ACHN (cell line): Measurements from ENCODE around the gene EXOC4.

ENCODE experiments used
- DNase-seq: peaks from one replicate; pipeline ENCODE4 v3.0.0-alpha.2; 2015
- in situ Hi-C: cut with HindIII; loops from 2 replicates; pipeline ENCODE4 v1.10.0; 2017; ENCODE audit warnings: low sequenced_read_pairs, low pct_ligation_motif_present, low pct_unique_long_range_greater_than_20kb

Gene EXOC4

DNA sequence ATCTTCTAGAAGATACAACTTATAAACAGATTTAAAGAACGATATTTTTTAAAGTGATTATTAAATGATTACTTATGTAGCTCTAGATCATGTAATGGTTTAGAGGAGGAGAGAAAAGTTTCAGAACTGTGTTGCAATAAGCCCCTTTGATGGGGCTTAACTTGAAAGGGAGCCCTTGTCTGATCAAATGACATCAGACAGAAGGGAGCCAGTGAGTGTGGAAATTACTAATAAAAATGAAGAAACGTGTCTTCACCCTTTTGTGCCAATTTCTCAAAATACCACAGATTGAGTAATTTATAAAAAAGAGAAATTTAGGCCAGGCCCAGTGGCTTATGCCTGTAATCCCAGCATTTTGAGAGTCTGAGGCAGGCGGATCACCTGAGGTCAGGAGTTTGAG, 318.2 kb downstream of the EXOC4 start:
- no peak for DNase-seq
- in situ Hi-C loops: no loop called here

DNA sequence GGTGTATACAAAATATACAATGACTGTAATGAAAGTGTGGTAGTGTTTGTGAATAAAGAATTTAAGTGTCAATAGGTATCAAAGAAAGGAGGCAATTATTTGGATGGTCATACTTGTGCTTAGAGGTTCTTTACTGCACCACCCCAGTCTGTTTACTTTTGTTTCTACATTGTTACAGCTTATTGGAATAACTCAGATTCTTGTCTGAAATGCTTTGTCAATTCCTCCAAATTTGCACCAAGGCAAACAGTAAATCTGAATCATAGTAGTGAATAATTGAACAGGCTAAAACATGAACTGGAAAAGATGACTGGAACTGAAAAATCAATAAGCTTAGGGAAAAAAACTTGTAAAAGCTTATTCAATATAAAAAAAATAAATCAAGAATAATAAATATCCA, 319.2 kb downstream of the EXOC4 start:
- in situ Hi-C loops: no loop called here

GRCh38 chr7:133572843-133573242, 320.0 kb downstream of the EXOC4 start:
- DNase-seq: no peak
- in situ Hi-C loops: no loop called here

More for the DNA sequence above, 319.2 kb downstream of the EXOC4 start:
- DNase-seq: no peak

GRCh38 chr7:133573554-133574265, 320.8 kb downstream of the EXOC4 start:
- no peak for DNase-seq
- in situ Hi-C loops: no loop called here

GRCh38 chr7:133575726-133576440, 323.0 kb downstream of the EXOC4 start:
- in situ Hi-C loops: no loop called here

DNA sequence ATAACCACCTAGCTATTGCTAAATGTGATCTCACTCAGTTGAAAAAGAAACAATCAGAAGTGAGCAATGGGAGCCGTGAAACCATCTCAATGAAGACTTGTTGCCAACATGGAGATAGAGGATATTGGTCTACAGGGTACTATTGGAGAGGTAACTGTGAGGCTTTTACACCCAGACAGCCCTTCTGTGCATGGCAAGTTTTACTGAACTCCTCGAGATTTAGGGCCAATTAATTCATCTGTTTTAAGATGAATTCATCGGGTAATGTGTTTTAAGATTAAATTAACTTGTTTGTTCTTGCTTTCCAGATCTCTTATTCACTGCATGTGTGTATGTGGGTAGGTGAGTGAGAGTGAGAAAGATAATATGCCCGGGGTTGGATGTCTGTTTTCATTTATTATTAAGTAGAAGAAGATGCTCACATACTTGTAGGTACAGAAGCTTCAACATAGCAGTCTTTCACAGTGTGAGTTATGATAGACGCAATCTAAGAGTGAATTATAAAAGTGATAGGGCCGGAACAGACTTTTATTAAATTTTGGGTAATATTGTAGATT, 323.8 kb downstream of the EXOC4 start:
- no peak for DNase-seq
- in situ Hi-C loops: no loop called here

More at GRCh38 chr7:133575726-133576440, 323.0 kb downstream of the EXOC4 start:
- no peak for DNase-seq

GRCh38 chr7:133582766-133583523, 330.1 kb downstream of the EXOC4 start:
- DNase-seq: no peak
- in situ Hi-C loops: no loop called here

DNA sequence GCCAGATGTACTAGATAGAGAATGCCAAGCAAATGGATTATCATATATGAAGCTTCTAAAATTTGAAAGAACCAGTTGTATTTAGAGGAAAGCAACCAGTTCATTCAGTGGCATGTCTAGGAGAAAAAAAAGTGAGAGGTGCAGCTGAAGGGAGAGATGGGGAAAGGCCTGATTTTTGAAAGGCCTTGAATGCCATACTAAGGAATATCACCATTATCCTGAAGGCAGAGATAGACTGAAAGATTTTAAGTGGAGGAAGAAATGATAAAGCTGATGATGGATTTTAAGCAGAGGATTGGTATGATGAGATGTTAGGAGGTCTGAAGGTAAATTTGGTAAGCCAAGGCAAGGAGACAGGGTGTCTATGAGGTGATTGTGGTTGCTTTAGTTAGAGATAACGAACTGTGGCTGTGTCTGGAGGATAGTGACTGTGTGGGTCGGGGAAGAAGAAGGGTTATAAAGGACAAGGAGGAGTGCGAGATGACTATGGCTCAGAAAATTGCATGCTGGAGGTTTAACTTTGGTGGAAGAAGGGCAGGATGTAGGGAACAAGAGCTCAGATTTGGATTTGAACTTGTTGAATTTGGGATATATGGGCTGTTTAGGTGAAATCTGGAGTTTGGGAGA, 330.8 kb downstream of the EXOC4 start:
- in situ Hi-C loops: no loop called here
- no peak for DNase-seq

GRCh38 chr7:133584956-133585668, 332.2 kb downstream of the EXOC4 start:
- DNase-seq: no peak
- in situ Hi-C loops: no loop called here

DNA sequence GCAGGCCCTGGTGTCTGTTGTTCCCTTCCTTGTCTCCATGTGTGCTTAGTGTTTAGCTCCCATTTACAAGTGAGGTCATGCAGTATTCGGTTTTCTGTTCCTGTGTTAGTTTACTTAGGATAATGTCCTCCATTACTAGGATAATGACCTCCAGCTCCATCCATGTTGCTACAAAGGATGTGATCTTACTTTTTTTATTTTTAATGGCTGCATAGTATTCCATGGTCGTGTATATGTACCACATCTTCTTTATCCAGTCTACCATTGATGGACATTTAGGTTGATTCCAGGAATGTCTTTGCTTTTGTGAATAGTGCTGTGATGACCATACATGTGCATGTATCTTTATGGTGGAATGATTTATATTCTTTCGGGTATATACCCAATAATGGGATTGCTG, 333.4 kb downstream of the EXOC4 start:
- in situ Hi-C loops: no loop called here
- no peak for DNase-seq

DNA sequence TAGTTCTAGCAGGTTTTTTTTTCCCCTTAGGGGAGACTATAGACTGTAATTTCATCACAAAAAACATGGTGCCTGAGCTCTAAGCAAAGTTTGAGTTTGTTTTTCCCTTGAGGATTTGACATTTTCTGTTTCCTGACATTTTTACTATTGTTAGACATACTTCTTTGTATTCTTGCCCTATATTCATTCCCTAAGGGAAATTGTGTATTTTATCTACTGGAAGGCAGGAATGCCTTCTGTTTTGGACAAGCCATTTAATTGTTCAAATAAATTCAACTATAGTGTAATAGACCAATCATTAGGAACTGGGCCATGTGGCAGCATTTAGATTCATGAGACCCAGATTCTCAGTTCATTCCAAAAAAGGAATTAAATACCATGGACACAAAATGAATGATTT, 335.0 kb downstream of the EXOC4 start:
- no peak for DNase-seq
- in situ Hi-C loops: no loop called here

DNA sequence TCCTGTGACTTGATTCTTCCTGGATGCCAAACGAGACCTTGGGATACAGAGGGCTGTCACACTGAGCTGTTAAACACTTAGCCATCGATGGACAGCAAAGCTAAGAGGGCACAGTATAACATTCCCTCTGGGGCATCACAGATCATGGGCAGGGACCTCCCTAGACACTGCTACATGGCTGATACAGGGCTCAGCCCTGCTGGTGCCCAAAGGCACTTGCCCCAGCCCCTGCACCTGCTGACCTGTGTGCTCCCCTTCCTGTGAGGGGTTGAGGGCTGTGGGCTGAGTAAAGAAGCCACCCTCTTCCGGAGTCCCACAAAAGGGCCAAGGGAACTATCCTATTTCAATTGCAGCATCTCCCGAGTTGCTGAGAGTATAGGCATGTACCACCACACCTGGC, 337.9 kb downstream of the EXOC4 start:
- DNase-seq: no peak
- in situ Hi-C loops: no loop called here

DNA sequence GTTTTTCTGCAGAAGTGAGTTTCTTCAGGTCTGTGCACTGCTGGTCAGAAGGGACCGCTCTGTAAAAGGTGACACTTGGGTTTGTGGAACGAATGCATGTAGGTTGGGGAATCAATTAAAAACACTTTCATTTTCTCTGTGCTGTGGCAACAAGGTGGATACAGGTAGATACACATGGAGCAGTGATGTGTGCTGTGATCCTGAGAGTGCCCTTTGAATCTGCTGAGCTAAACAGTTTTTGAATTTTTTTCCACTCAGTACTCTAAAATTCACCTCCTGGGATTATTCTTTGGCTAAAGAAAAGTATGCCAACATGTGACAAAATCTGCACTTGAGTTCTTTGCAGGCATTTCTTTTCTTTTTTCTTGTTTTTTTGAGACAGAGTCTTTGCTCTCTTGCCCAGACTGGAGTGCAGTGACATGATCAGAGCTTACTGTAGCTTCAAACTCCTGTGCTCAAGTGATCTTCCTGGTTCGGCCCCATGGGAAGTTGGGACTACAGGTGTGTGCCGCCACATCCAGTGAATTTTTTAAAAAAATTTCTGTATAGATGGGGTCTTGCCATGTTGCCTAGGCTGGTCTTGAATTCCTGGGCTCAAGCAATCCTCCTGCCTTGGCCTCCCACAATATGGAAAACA, 338.9 kb downstream of the EXOC4 start:
- DNase-seq: no peak
- in situ Hi-C loops: no loop called here

DNA sequence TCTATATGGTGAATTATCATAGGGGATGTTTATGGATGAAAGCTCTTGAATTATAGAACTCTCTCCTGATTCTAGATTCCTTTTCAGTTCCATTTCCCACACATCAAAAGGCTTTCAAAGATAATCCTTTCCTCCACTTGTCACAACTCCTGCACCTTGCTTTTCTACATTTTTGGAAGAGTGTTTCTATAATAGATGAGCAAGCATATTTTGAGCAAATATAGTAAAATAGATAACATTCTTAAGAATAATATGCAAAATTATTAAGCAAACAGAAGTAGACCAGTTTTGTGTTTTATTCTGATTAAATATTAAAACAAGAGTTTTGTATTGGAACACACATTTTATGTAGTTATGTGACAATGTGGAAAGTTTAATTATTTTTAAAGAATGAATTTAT, 340.7 kb downstream of the EXOC4 start:
- DNase-seq: no peak

DNA sequence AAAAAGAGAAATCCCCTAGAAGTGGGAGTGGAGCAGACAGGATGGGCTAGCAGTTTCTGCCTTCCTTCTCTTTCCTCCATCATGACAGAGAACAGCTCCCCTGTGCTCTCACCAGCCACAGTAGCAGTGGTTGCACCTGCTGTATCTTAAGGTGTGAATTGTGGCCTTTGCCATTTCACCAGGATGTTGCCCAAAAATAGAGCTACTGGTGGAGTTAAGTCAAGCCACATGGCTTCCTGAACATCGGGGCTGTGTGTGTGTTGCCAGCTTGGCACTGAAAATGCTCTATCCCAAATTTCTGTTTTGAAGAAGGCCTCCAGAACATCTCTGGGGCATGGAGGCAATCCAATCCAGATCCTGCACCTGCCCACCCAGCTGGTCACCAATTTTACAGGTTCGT, 348.7 kb downstream of the EXOC4 start:
- DNase-seq: no peak

More for the DNA sequence above, 340.7 kb downstream of the EXOC4 start:
- in situ Hi-C loops: no loop called here

DNA sequence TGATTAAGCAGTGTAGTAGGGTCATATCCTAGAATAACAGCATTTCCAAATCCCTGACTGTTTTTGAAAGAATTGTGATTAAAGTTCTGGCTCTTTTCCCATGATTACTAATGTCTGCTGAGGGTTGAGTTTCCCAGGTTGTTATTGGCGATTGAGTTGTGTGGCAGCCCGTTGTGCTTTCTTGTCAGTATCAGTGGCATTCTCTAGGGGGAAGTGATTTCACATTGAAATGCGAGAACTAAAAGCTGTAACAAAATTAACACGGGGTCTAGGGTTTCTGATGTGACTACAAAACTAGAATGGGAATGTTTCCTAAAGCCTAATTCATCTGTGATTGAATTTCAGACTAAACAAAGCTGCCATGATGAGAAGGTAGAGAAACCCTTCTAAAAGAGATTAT, 349.4 kb downstream of the EXOC4 start:
- DNase-seq: no peak
- in situ Hi-C loops: no loop called here

More for the DNA sequence above, 348.7 kb downstream of the EXOC4 start:
- in situ Hi-C loops: no loop called here

GRCh38 chr7:133606991-133607390, 354.1 kb downstream of the EXOC4 start:
- in situ Hi-C loops: no loop called here

DNA sequence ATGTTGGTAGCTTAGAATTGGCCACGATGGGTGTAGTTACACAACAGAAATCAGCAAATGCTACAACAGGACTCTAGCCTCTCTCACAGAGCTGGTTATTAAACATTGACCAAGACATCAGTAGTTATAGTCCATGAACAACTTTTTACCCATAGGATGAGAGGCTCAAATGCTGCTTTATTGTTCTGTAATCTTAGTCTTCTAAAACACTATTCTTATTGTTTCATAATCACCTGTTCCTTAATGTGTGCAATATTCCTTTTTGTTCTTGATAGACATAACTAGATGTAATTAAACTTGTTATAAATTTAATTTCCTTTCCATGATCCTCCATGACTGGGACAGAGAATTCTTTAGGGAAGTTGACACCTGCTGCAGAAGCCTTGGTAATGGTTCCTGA, 356.9 kb downstream of the EXOC4 start:
- no peak for DNase-seq
- in situ Hi-C loops: no loop called here

More at GRCh38 chr7:133606991-133607390, 354.1 kb downstream of the EXOC4 start:
- DNase-seq: no peak
